Heart right ventricle (tissue), 16 donors: ENCODE data around the gene OMA1. TPM values are rescaled to one million over a fixed set of nuclear protein-coding genes. Genes with fewer than 3 reads are reported as not detected.

Experiments
- ATAC-seq, 8 donors: fragments of 200-7000 bp; cut with Tn5 transposase; one replicate each; pipeline ENCODE4 v1.9.1; 2020; ENCODE audit warnings: mild to moderate bottlenecking in 8 of 8, moderate library complexity in 8 of 8, moderate number of reproducible peaks in 1 of 8
- DNase-seq, 2 donors: peaks; one replicate each; pipeline ENCODE4 v3.0.0-alpha.2; 2020
- H3K27ac ChIP-seq, 10 donors: fragments of 200-600 bp; sonication (generic) in 2 of 10; one replicate each; pipeline versions ENCODE4 v1.5.0 to v1.8.0; 2020 to 2022; ENCODE audit warnings: mild to moderate bottlenecking in 3 of 10
- H3K27me3 ChIP-seq, 7 donors: fragments of 200-600 bp; one replicate each; pipeline ENCODE4 v1.8.0; 2021 to 2022; ENCODE audit warnings: mild to moderate bottlenecking in 2 of 7
- H3K36me3 ChIP-seq, 9 donors: fragments of 200-600 bp; sonication (generic) in 1 of 9; one replicate each; pipeline versions ENCODE4 v1.5.0 to v1.8.0; 2020 to 2022; ENCODE audit warnings: mild to moderate bottlenecking in 2 of 9
- H3K4me1 ChIP-seq, 9 donors: fragments of 200-600 bp; sonication (generic) in 1 of 9; one replicate each; pipeline versions ENCODE4 v1.5.0 to v1.8.0; 2020 to 2022; ENCODE audit warnings: mild to moderate bottlenecking in 4 of 9
- H3K4me3 ChIP-seq, 10 donors: fragments of 200-600 bp; sonication (generic) in 2 of 10; one replicate each; pipeline versions ENCODE4 v1.5.0 to v1.8.0; 2020 to 2022; ENCODE audit warnings: mild to moderate bottlenecking in 7 of 10, moderate library complexity in 2 of 10
- H3K9me3 ChIP-seq, 11 donors: fragments of 200-600 bp in 10 of 11; sonication (generic) in 2 of 11; one replicate each; pipeline versions ENCODE4 v1.5.0 to v1.8.0; 2013 to 2022; ENCODE audit warnings: mild to moderate bottlenecking in 2 of 11, control low read depth in 1 of 11, moderate library complexity in 1 of 11
- WGBS, 2 donors: extraction: QIAGEN DNeasy Blood & Tissue Kit; methylation state at CpG; one replicate each; pipeline ENCODE4 v1.1.7; 2013; ENCODE audit warnings: inconsistent platforms in 1 of 2; 5-methylcytosine and 5-hydroxymethylcytosine counted together
- intact Hi-C, 10 donors: fragments of 100-400 bp; cut with DNase I; formaldehyde crosslinking; loops; one replicate each; pipeline versions ENCODE4 v1.11.1 to v1.14.2; 2022
- polyA plus RNA-seq, 2 donors: library from polyadenylated mRNA; stranded (reverse); fragments of 200-250 nt; gene quantifications; one replicate each; pipeline ENCODE4 v1.2.3, GENCODE V29; 2013
- total RNA-seq, 10 donors: library from RNA; stranded (reverse); fragmentation: NEBNext Ultra II Directional in 3 of 10; extraction: Animal tissue kit (Norgen Biotek cat#: 25700) in 3 of 10; gene quantifications; one replicate each; pipeline versions ENCODE4 v1.2.1 to v1.2.4, GENCODE V29; 2021 to 2023
- TF ChIP-seq, protein P1 (sequence below), 9 donors: fragments of 200-600 bp; sonication (generic) in 2 of 9; IDR thresholded peaks; one replicate each; pipeline versions ENCODE4 v1.5.0 to v1.8.0; 2021 to 2022; ENCODE audit warnings: antibody characterized with exemption in 9 of 9, mild to moderate bottlenecking in 5 of 9, moderate library complexity in 1 of 9
- donor health status: Arrhythmogenic right ventricular cardiomyopathy.
- donor health status: ischemic (EF 13 %, LVEDD 7.1; RV severe dilation, severe dysfunction).
- donor health status: healthy with polysubstance abuse.
- donor health status: DM: no; HTN: yes; CAD: no.
- donor health status: DM: no; HTN: no; CAD: no.
- donor health status: ischemic (EF 25% LVEDD 6.9; RV normal size, moderate dysfunction).
- donor health status: ischemic (EF 25% LVEDD 5.7; RV mildly dilated, moderate dysfunction).
- donor health status: healthy.
- donor health status: DM: yes; HTN: yes; CAD: no.
- donor health status: Ischemic cardiomyopathy.
- donor health status: ischemic (EF 35%, LVEDD 5.7; RV mildly dilated, moderate dysfunction).
- donor health status: nonischemic (EF 11% LVEDD 7.7; RV severe dilation, severe dysfunction).
- donor health status: DM: yes; HTN: yes; CAD: no.
- donor health status: PGD.
- donor health status: ischemic (EF 29% LVEDD 5.4; RV normal size, mild dysfunction).
- donor health status: nonischemic (EF 23%, LVEDD 6.1; RV moderate dilation, normal function).

OMA1 gene
- total and polyA plus RNA-seq, 12 donors = 8.2 to 50.9 (median 34.1) TPM

DNA sequence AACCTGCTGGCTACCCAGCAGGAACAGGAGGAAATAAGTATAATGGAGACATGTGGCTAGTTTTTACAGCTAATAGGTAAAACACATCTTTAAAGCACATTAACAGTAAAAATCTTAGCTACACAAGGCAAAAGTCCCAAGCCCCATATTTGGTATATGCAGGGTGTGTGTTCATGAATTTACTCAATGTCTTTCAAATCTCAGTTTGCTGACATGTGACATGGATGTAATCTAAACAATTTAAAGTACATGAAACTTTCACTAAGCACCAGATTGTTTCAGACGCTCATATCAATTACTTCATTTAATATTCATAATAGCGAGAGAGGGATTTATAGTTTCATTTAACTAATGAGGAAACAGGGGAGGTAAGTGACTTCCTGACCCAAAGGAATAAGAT, 26.6 kb upstream of the OMA1 start:
- TF ChIP-seq, protein P1, sequence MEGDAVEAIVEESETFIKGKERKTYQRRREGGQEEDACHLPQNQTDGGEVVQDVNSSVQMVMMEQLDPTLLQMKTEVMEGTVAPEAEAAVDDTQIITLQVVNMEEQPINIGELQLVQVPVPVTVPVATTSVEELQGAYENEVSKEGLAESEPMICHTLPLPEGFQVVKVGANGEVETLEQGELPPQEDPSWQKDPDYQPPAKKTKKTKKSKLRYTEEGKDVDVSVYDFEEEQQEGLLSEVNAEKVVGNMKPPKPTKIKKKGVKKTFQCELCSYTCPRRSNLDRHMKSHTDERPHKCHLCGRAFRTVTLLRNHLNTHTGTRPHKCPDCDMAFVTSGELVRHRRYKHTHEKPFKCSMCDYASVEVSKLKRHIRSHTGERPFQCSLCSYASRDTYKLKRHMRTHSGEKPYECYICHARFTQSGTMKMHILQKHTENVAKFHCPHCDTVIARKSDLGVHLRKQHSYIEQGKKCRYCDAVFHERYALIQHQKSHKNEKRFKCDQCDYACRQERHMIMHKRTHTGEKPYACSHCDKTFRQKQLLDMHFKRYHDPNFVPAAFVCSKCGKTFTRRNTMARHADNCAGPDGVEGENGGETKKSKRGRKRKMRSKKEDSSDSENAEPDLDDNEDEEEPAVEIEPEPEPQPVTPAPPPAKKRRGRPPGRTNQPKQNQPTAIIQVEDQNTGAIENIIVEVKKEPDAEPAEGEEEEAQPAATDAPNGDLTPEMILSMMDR (IDR thresholded peaks at IDR 0.05) = no peak
- no peak overlapping the region for H3K4me3 ChIP-seq
- H3K4me1 ChIP-seq = peaks cover 0 to 27% (median 15%) of the 10 kb centered on the region in 9 donors
- no peaks in the 10 kb centered on the region for H3K36me3 ChIP-seq
- H3K27me3 ChIP-seq = peaks cover 0 to 93% (median 80%) of the 10 kb centered on the region in 7 donors
- no peaks in the 10 kb centered on the region for H3K9me3 ChIP-seq
- DNase-seq (no peak), ATAC-seq (no peak)
- H3K27ac ChIP-seq = no peak overlapping the region
- 38 to 60% methylated on average over 2 of the region's 2 CpGs for WGBS, 2 donors
- intact Hi-C loops = no loop called here

DNA sequence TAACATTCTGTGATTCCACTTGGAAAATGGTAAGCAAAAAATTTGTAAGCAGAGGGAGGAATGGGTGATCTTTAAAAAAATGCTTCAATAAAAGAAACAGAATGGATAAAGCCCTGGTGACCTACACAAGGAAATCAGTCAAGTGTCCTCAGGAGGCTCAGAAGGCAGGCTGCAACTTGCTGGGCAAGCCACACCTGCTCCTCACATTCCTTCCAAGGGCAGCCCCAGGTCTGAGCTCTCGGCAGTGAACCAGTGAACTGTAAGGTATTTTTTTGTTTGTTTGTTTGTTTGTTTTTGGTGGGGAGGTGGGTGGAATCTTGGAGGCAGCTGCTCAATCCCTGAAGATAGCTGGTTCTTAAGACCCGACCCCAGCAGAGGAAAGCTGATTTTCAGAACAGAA, 26.2 kb upstream of the OMA1 start:
- no peak overlapping the region for H3K4me3 ChIP-seq
- TF ChIP-seq, protein P1 (IDR thresholded peaks at IDR 0.05) = no peak
- WGBS, 2 donors = 42 to 60% methylated on average over 2 of the region's 2 CpGs
- ATAC-seq (no peak), DNase-seq (no peak)
- H3K36me3 ChIP-seq = no peaks in the 10 kb centered on the region
- no peak overlapping the region for H3K27ac ChIP-seq
- H3K4me1 ChIP-seq = peaks cover 0 to 26% (median 15%) of the 10 kb centered on the region in 9 donors
- H3K27me3 ChIP-seq = peaks cover 0 to 89% (median 80%) of the 10 kb centered on the region in 7 donors
- intact Hi-C loops = no loop called here
- no peaks in the 10 kb centered on the region for H3K9me3 ChIP-seq

DNA sequence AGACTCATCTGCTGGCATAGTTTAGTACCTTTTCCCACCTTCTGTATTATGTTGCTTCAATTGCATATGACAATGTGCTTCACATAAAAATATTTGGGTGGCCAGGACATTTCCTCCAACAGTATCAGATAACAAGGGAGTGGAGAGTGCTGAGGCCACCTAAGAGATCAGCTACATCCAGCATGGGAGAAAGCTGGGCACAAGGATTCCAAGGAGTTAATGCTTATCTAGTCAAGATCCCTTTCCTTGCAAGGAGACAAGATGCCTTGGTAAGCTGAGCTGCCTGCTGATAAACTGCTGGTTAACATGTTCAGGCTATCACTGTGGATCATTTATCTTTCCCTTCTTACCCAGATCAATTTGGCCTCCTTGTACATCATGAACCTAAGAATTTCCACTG, 25.1 kb upstream of the OMA1 start:
- Histone ChIP-seq H3K36me3 (no peaks in the 10 kb centered on the region), H3K4me1 (peaks cover 0 to 15% (median 7%) of the 10 kb centered on the region in 9 donors), H3K27ac (no peak overlapping the region), H3K27me3 (peaks cover 0 to 79% (median 69%) of the 10 kb centered on the region in 7 donors), H3K9me3 (no peaks in the 10 kb centered on the region), H3K4me3 (no peak overlapping the region)
- ATAC-seq (no peak), DNase-seq (no peak)
- intact Hi-C loops = no loop called here
- TF ChIP-seq, protein P1 (IDR thresholded peaks at IDR 0.05) = no peak

DNA sequence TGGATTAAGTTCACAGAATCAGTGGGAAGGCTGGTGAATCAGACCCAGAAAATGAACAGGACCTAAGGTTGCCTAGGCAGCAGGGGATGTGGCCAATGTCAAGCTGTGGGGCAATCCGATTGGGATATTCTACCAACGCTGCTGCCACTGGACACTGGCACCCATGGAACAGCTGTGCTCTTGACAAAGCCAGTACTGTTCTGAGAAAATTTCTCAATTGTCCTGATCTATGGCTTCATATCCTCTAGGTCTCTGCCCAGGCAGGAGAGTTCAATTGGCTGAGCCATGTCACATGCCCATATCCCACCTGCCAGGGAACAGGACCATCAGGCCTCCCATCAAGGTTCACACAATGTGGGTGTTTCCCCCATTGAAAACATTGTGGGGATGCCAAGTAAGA, 24.3 kb upstream of the OMA1 start:
- intact Hi-C loops = no loop called here

More for the DNA sequence above, 24.3 kb upstream of the OMA1 start:
- Histone ChIP-seq H3K4me3 (no peak overlapping the region), H3K4me1 (peaks cover 0 to 7% (median 0%) of the 10 kb centered on the region in 9 donors), H3K36me3 (no peaks in the 10 kb centered on the region), H3K27me3 (peaks cover 0 to 71% (median 61%) of the 10 kb centered on the region in 7 donors), H3K27ac (no peak overlapping the region), H3K9me3 (no peaks in the 10 kb centered on the region)
- ATAC-seq = no peak
- no peak for DNase-seq
- WGBS, 2 donors = 91 to 93% methylated on average over 2 of the region's 2 CpGs
- TF ChIP-seq, protein P1 (IDR thresholded peaks at IDR 0.05) = no peak
